HepG2 (cell line): Measurements from ENCODE around the gene LYZL2. TPM values are rescaled to one million over a fixed set of nuclear protein-coding genes. Genes with fewer than 3 reads are reported as not detected.

ENCODE experiments used
- ATAC-seq: fragments of 200-7000 bp; cut with Tn5 transposase; 3 replicates; pipeline ENCODE4 v1.9.1; 2020; ENCODE audit warnings: mild to moderate bottlenecking, moderate library complexity
- BruUV-seq: library from RNA; stranded (reverse); fragments of 400-500 nt; replicated peaks from 2 replicates; lab custom pipeline; 2021; lab: Mats Ljungman, UMichigan
- CTCF ChIA-PET: fragments of 300-600 bp; formaldehyde crosslinking; extraction: SDS; loops from one replicate; lab custom pipeline; 2021; ENCODE audit warnings: low total read pairs, inconsistent platforms, low intra/inter-chr PET ratio; lab: Yijun Ruan, JAX
- POLR2A ChIA-PET: fragments of 350-600 bp; sonication (Branson Sonifier 250); formaldehyde crosslinking; loops from one replicate; lab custom pipeline; 2020; ENCODE audit warnings: antibody characterized with exemption, inconsistent platforms; lab: Yijun Ruan, JAX
- DNase-seq: peaks from one replicate; pipeline ENCODE4 v3.0.0-alpha.2; 2015; ENCODE audit warnings: low spot score
- FAIRE-seq: peaks from 3 replicates; lab custom pipeline; 2011; peaks lifted over from hg19 to GRCh38; lab: Jason Lieb, UNC
- H2AFZ ChIP-seq: one replicate; pipeline ENCODE4 v1.6.1; 2011; ENCODE audit warnings: low read length, inconsistent platforms
- H3K27ac ChIP-seq: fragments of 300-600 bp; 3 replicates; pipeline ENCODE4 v1.8.0; 2011; ENCODE audit warnings: mixed run types, mild to moderate bottlenecking, mixed read lengths, low read length, inconsistent platforms; ENCODE audit not compliant: insufficient read depth; ENCODE audit errors: extremely low read length
- H3K27me3 ChIP-seq, 2 experiments: fragments of 200-600 bp in 1 of 2; 2 replicates in 1 of 2; 3 replicates in 1 of 2; pipeline versions ENCODE4 v1.6.0 to v1.8.0; 2011; ENCODE audit warnings: low read length in 2 of 2, mild to moderate bottlenecking in 2 of 2, moderate library complexity in 2 of 2, inconsistent platforms in 1 of 2; ENCODE audit not compliant: insufficient read depth in 2 of 2, control insufficient read depth in 1 of 2
- H3K36me3 ChIP-seq, 2 experiments: fragments of 200-600 bp in 1 of 2; replicated peaks in 1 of 2; 2 replicates in 1 of 2; 3 replicates in 1 of 2; pipeline versions ENCODE4 v1.5.1 to v1.8.0; 2011; ENCODE audit warnings: low read length in 2 of 2, inconsistent platforms in 1 of 2; ENCODE audit not compliant: insufficient read depth in 2 of 2, control insufficient read depth in 1 of 2
- H3K4me1 ChIP-seq: 2 replicates; pipeline ENCODE4 v1.5.1; 2012; ENCODE audit warnings: low read length, inconsistent platforms; ENCODE audit not compliant: insufficient read depth
- H3K4me2 ChIP-seq: 2 replicates; pipeline ENCODE4 v1.6.0; 2011; ENCODE audit warnings: low read depth, low read length, inconsistent platforms
- H3K4me3 ChIP-seq, 3 experiments: fragments of 200-600 bp in 1 of 3; sonication (generic), shearing (Covaris generic) in 1 of 3; replicated peaks in 1 of 3; 2 replicates each; pipeline ENCODE4 v1.5.1; 2011 to 2016; ENCODE audit warnings: low read length in 3 of 3, inconsistent platforms in 2 of 3, low read depth in 2 of 3, mild to moderate bottlenecking in 2 of 3, control low read depth in 1 of 3, mixed read lengths in 1 of 3; ENCODE audit not compliant: insufficient read depth in 1 of 3
- H3K79me2 ChIP-seq: one replicate; pipeline ENCODE4 v1.6.1; 2011; ENCODE audit warnings: low read length, inconsistent platforms; ENCODE audit not compliant: insufficient read depth
- H3K9ac ChIP-seq: 2 replicates; pipeline ENCODE4 v1.6.0; 2011; ENCODE audit warnings: mild to moderate bottlenecking, low read depth, low read length, inconsistent platforms; ENCODE audit not compliant: insufficient read depth
- H3K9me3 ChIP-seq: 2 replicates; pipeline ENCODE4 v1.5.1; 2012; ENCODE audit warnings: mild to moderate bottlenecking, low read length
- H4K20me1 ChIP-seq: 2 replicates; pipeline ENCODE4 v1.6.0; 2011; ENCODE audit warnings: inconsistent platforms, mild to moderate bottlenecking, low read length, moderate library complexity; ENCODE audit not compliant: insufficient read depth
- ARID5B ChIP-seq: IDR thresholded peaks from 2 replicates; pipeline ENCODE4 v1.4.0; 2020; ENCODE audit warnings: mild to moderate bottlenecking, missing genetic modification reagents
- CTCF ChIP-seq: sonication (generic); formaldehyde crosslinking; IDR thresholded peaks from 2 replicates; pipeline ENCODE4 v1.5.0; 2020; ENCODE audit warnings: mild to moderate bottlenecking, missing genetic modification reagents, moderate library complexity
- ELF3 ChIP-seq: IDR thresholded peaks from 2 replicates; pipeline ENCODE4 v1.6.1; 2016; ENCODE audit warnings: missing genetic modification reagents, missing compliant biosample characterization
- FOXK1 ChIP-seq: sonication (generic); formaldehyde crosslinking; IDR thresholded peaks from 2 replicates; pipeline ENCODE4 v1.4.0; 2020; ENCODE audit warnings: low read depth, missing genetic modification reagents, borderline replicate concordance
- KDM5B ChIP-seq: sonication (generic); formaldehyde crosslinking; IDR thresholded peaks from 2 replicates; pipeline ENCODE4 v1.4.0; 2020; ENCODE audit warnings: missing genetic modification reagents, mild to moderate bottlenecking, borderline replicate concordance
- MED1 ChIP-seq: sonication (generic); formaldehyde crosslinking; IDR thresholded peaks from 2 replicates; pipeline ENCODE4 v1.4.0; 2020; ENCODE audit warnings: missing genetic modification reagents
- RARA ChIP-seq: IDR thresholded peaks from 2 replicates; pipeline ENCODE4 v1.6.1; 2016; ENCODE audit warnings: missing genetic modification reagents, missing compliant biosample characterization
- RBFOX2 ChIP-seq: fragments of 200-400 bp; formaldehyde crosslinking; IDR thresholded peaks from 2 replicates; pipeline ENCODE4 v1.6.1; 2017; ENCODE audit warnings: low read depth, mild to moderate bottlenecking, low read length
- STAG1 ChIP-seq: sonication (generic); formaldehyde crosslinking; IDR thresholded peaks from 2 replicates; pipeline ENCODE4 v1.4.0; 2020; ENCODE audit warnings: missing genetic modification reagents
- TP53 ChIP-seq: sonication (generic); formaldehyde crosslinking; conservative IDR thresholded peaks from 2 replicates; pipeline ENCODE4 v1.4.0; 2020; ENCODE audit warnings: missing genetic modification reagents
- ZFP41 ChIP-seq: sonication (generic); formaldehyde crosslinking; IDR thresholded peaks from 2 replicates; pipeline ENCODE4 v1.4.0; 2020; ENCODE audit warnings: mild to moderate bottlenecking, missing genetic modification reagents, borderline replicate concordance
- ZNF703 ChIP-seq: sonication (generic); formaldehyde crosslinking; IDR thresholded peaks from 2 replicates; pipeline ENCODE4 v1.5.1; 2020; ENCODE audit warnings: missing genetic modification reagents, mild to moderate bottlenecking, moderate library complexity, borderline replicate concordance
- WGBS: methylation state at CpG from one replicate; pipeline ENCODE4 v1.1.6; 2017; ENCODE audit warnings: low lambda C conversion rate; 5-methylcytosine and 5-hydroxymethylcytosine counted together
- in situ Hi-C: cut with HindIII; loops from 2 replicates; pipeline ENCODE4 v1.10.0; 2017; ENCODE audit warnings: low pct_unique_long_range_greater_than_20kb; ENCODE audit not compliant: extremely low pct_ligation_motif_present
- intact Hi-C: fragments of 100-400 bp; cut with micrococcal nuclease; formaldehyde crosslinking; loops from one replicate; pipeline ENCODE4 v1.10.0; 2022; ENCODE audit not compliant: unreplicated experiment
- polyA plus RNA-seq, 8 experiments: library from polyadenylated mRNA; depleted of rRNA in 3 of 8; stranded (reverse) in 7 of 8; unstranded in 1 of 8; fragments of >200 nt; fragmentation: Illumina TruSeq in 4 of 8; extraction: Trizol in 4 of 8; gene quantifications; 2 replicates each; pipeline versions ENCODE4 v1.2.1 to v1.2.3, GENCODE V29; 2011 to 2016; ENCODE audit warnings: low read depth in 4 of 8, missing spikeins in 1 of 8, mixed read lengths in 1 of 8; ENCODE audit not compliant: insufficient read depth in 1 of 8
- total RNA-seq, 5 experiments: library from RNA; depleted of rRNA; stranded (reverse); fragments of >200 nt; fragmentation: Illumina TruSeq; extraction: Trizol; gene quantifications; 2 replicates each; pipeline ENCODE4 v1.2.3, GENCODE V29; 2016; ENCODE audit warnings: low read depth in 1 of 5
- TF ChIP-seq, protein P1 (sequence below): sonication (generic); formaldehyde crosslinking; IDR thresholded peaks from 2 replicates; pipeline ENCODE4 v1.4.0; 2020; ENCODE audit warnings: missing genetic modification reagents, mild to moderate bottlenecking, borderline replicate concordance
- TF ChIP-seq, protein P2 (sequence below): IDR thresholded peaks from 2 replicates; pipeline ENCODE4 v1.6.1; 2012; ENCODE audit warnings: low read depth, low read length, improper control_type of control experiment

The LYZL2 gene
- total and polyA plus RNA-seq, 2 of the 13 experiments (the other 11 are each of a cell fraction or from before 2014, with no cell fraction given) = 0.20 to 0.63 TPM

DNA sequence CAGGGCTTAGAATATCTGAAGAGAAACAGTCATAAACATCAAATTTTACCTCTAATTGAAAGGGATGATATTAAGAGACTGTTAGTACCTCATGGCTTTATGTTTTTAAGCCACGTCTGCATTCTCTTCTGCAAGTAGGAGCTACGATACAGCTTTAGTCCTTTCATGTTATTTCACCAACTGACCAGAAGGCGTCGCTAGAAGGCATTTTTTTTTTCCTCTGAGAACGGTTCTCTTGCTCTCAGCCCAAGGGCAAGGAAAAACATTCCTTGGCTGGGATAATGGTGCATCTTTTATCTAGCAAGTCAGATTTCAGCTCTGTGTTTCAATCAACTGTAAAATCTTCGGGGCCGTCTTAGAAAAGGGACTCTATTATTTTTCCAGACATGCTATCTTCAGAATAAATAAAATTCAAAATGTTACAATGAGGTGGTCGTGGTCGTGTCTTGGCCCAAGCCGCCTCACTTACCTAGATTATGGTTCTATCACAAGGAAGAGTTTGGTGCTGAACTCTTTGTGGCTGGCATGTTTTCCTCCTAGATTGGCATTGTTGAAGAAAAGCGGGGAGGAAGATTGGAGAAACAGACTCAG lies 41.6 kb upstream of the LYZL2 start:
- peak overlapping the region; percentile 40 for H3K4me2 ChIP-seq
- H3K9me3 ChIP-seq = no peaks in the 10 kb centered on the region
- in situ Hi-C loops (no loop called here), intact Hi-C loops (no loop called here)
- no peak overlapping the region for H3K27ac ChIP-seq
- BruUV-seq = no TSS peak
- no peak overlapping the region for H2AFZ ChIP-seq
- H3K9ac ChIP-seq = no peak overlapping the region
- H3K79me2 ChIP-seq = no peaks in the 10 kb centered on the region
- H3K27me3 ChIP-seq = peaks cover 1 to 26% of the 10 kb centered on the region in 2 experiments; a peak in 3 of 5 replicates
- ATAC-seq = peak; percentile 77
- CTCF ChIA-PET = no interaction called here
- POLR2A ChIA-PET = no interaction called here
- WGBS = 30% methylated on average over 11 of the region's 11 CpGs
- H3K36me3 ChIP-seq = no peaks in the 10 kb centered on the region; a peak in 1 of 5 replicates
- peaks cover 5% of the 10 kb centered on the region; the same call in 1 of the 2 replicates for H3K4me1 ChIP-seq
- no peaks in the 10 kb centered on the region for H4K20me1 ChIP-seq
- DNase-seq = peak; percentile 67
- TF ChIP-seq, protein P1, sequence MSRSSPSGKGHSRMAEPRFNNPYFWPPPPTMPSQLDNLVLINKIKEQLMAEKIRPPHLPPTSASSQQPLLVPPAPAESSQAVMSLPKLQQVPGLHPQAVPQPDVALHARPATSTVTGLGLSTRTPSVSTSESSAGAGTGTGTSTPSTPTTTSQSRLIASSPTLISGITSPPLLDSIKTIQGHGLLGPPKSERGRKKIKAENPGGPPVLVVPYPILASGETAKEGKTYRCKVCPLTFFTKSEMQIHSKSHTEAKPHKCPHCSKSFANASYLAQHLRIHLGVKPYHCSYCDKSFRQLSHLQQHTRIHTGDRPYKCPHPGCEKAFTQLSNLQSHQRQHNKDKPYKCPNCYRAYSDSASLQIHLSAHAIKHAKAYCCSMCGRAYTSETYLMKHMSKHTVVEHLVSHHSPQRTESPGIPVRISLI (CRISPR knock-in tag) = peak; percentile 66; the same call in 1 of the 2 replicates
- TF ChIP-seq RBFOX2 (no peak), KDM5B (CRISPR knock-in tag) (no peak), TP53 (no peak), STAG1 (CRISPR knock-in tag) (peak; percentile 46), ZFP41 (CRISPR knock-in tag) (no peak), FOXK1 (no peak), ELF3 (no peak), ARID5B (CRISPR knock-in tag) (0 out of 2 replicates have a peak, but pooled peaks have one; percentile 15), CTCF (CRISPR knock-in tag) (peak; percentile 69), MED1 (no peak), RARA (no peak), ZNF703 (CRISPR knock-in tag) (no peak)
- TF ChIP-seq, protein P2, sequence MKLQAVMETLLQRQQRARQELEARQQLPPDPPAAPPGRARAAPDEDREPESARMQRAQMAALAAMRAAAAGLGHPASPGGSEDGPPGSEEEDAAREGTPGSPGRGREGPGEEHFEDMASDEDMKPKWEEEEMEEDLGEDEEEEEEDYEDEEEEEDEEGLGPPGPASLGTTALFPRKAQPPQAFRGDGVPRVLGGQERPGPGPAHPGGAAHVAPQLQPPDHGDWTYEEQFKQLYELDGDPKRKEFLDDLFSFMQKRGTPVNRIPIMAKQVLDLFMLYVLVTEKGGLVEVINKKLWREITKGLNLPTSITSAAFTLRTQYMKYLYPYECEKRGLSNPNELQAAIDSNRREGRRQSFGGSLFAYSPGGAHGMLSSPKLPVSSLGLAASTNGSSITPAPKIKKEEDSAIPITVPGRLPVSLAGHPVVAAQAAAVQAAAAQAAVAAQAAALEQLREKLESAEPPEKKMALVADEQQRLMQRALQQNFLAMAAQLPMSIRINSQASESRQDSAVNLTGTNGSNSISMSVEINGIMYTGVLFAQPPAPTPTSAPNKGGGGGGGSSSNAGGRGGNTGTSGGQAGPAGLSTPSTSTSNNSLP = no peak
- peak; percentile 77 for FAIRE-seq
- 0 out of 6 replicates have a peak overlapping the region, but pooled peaks of 1 of the 3 experiments have one; percentile 17 for H3K4me3 ChIP-seq
